ENCODE measurements around the gene HPS5.

Gene HPS5

GRCh38 chr11:18230859-18231258 lies 91.1 kb downstream of the HPS5 start:
- no peak for DNase-seq

DNA sequence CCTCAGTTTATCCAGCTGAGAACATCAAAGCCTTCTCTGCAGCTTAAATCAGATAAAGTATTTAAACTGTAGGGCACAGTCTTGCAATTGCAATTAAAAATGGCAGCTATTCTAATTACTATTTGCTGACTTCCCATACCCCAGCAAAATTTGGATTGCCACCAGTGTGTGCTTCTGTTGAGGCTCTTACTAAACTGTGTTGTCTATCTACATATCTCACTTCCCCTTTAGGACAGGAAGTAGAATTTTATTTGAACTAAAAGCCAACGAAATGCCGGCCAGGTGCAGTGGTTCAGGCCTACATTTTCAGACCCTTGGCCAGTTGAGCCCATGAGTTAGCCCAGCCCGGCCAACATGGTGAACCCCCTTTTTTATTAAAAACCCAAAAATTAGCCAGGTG lies 92.4 kb downstream of the HPS5 start:
- DNase-seq: no peak

All from NCI-H1105 (cell line).